Endothelial cell of umbilical vein (primary cell): ENCODE measurements around the gene LMF2. TPM values are rescaled to one million over a fixed set of nuclear protein-coding genes. Genes with fewer than 3 reads are reported as not detected.

Experiments used
- BruUV-seq: library from RNA; stranded (reverse); fragments of 400-500 nt; replicated peaks from 2 replicates; lab custom pipeline; 2021; lab: Mats Ljungman, UMichigan
- CTCF ChIA-PET: fragments of 300-600, 350-600 bp; sonication (Branson Sonifier 250); formaldehyde crosslinking; loops from one replicate; lab custom pipeline; 2021; ENCODE audit warnings: antibody characterized with exemption, inconsistent platforms; lab: Charles Lee
- POLR2A ChIA-PET: fragments of 300-600, 350-600 bp; sonication (Branson Sonifier 250); formaldehyde crosslinking; loops from one replicate; lab custom pipeline; 2021; ENCODE audit warnings: antibody characterized with exemption, inconsistent platforms; lab: Charles Lee
- DNase-seq: peaks from one replicate; pipeline ENCODE4 v3.0.0-alpha.2; 2011; ENCODE audit warnings: low read depth, low spot score
- FAIRE-seq: peaks from 2 replicates; lab custom pipeline; 2011; peaks lifted over from hg19 to GRCh38; lab: Jason Lieb, UNC
- H2AFZ ChIP-seq: 2 replicates; pipeline ENCODE4 v1.6.0; 2012; ENCODE audit warnings: low read depth, low read length, control low read depth, inconsistent platforms
- H3K27ac ChIP-seq: 2 replicates; pipeline ENCODE4 v1.5.1; 2011; ENCODE audit warnings: low read depth, mild to moderate bottlenecking, control low read depth, low read length, moderate library complexity; ENCODE audit not compliant: insufficient read depth
- H3K27me3 ChIP-seq, 2 experiments: 2 replicates each; pipeline versions ENCODE4 v1.6.0 to v1.6.1; 2011; ENCODE audit warnings: low read length in 2 of 2, mixed read lengths in 1 of 2; ENCODE audit not compliant: control insufficient read depth in 2 of 2, insufficient read depth in 2 of 2
- H3K36me3 ChIP-seq, 2 experiments: 2 replicates in 1 of 2; 3 replicates in 1 of 2; pipeline ENCODE4 v1.5.1; 2011; ENCODE audit warnings: low read length in 2 of 2, mild to moderate bottlenecking in 1 of 2, moderate library complexity in 1 of 2; ENCODE audit not compliant: control insufficient read depth in 2 of 2, insufficient read depth in 2 of 2; ENCODE audit errors: extremely low read depth in 1 of 2
- H3K4me1 ChIP-seq: 3 replicates; pipeline ENCODE4 v1.5.1; 2011; ENCODE audit warnings: mild to moderate bottlenecking, low read length; ENCODE audit not compliant: control insufficient read depth, insufficient read depth; ENCODE audit errors: extremely low read depth
- H3K4me2 ChIP-seq: 2 replicates; pipeline ENCODE4 v1.6.1; 2011; ENCODE audit warnings: low read length, control low read depth, mixed read lengths; ENCODE audit not compliant: insufficient read depth
- H3K4me3 ChIP-seq, 3 experiments: fragments of 200-600 bp in 1 of 3; sonication (generic), shearing (Covaris generic) in 1 of 3; replicated peaks in 1 of 3; 2 replicates each; pipeline ENCODE4 v1.5.1; 2011 to 2016; ENCODE audit warnings: control low read depth in 3 of 3, low read length in 3 of 3, mild to moderate bottlenecking in 2 of 3, inconsistent platforms in 1 of 3, low read depth in 1 of 3, moderate library complexity in 1 of 3; ENCODE audit not compliant: insufficient read depth in 1 of 3
- H3K79me2 ChIP-seq: 2 replicates; pipeline ENCODE4 v1.6.0; 2012; ENCODE audit warnings: low read length, inconsistent platforms; ENCODE audit not compliant: control insufficient read depth, insufficient read depth
- H3K9ac ChIP-seq: replicated peaks from 2 replicates; pipeline ENCODE3; 2011; ENCODE audit warnings: low read length, control low read depth; ENCODE audit not compliant: insufficient read depth; ENCODE audit errors: extremely low read depth
- H3K9me1 ChIP-seq: replicated peaks from 3 replicates; pipeline ENCODE4 v1.6.0; 2011; ENCODE audit warnings: mild to moderate bottlenecking, low read length; ENCODE audit not compliant: control insufficient read depth, insufficient read depth; ENCODE audit errors: extremely low read depth
- H3K9me3 ChIP-seq: replicated peaks from 2 replicates; pipeline ENCODE4 v1.5.1; 2012; ENCODE audit warnings: low read length, inconsistent platforms; ENCODE audit not compliant: control insufficient read depth, insufficient read depth
- H4K20me1 ChIP-seq: replicated peaks from 2 replicates; pipeline ENCODE3; 2011; ENCODE audit warnings: mild to moderate bottlenecking, low read length; ENCODE audit not compliant: control insufficient read depth, insufficient read depth; ENCODE audit errors: extremely low read depth
- MYC ChIP-seq: IDR thresholded peaks from one replicate; pipeline ENCODE4 v1.6.1; 2011; ENCODE audit warnings: mild to moderate bottlenecking, low read depth, low read length
- POLR2A ChIP-seq: IDR thresholded peaks from 2 replicates; pipeline ENCODE4 v1.6.1; 2012; ENCODE audit warnings: low read depth, mild to moderate bottlenecking, control low read depth, low read length
- dilution Hi-C: fragments of 300-500 bp; cut with MboI; formaldehyde crosslinking; loops from one replicate; pipeline ENCODE4 v1.15.0; 2019; ENCODE audit warnings: low sequenced_read_pairs; ENCODE audit not compliant: extremely low pct_ligation_motif_present
- intact Hi-C: fragments of 100-400 bp; cut with micrococcal nuclease; formaldehyde crosslinking; loops from one replicate; pipeline ENCODE4 v1.10.0; 2022
- polyA plus RNA-seq, 4 experiments: library from polyadenylated mRNA; depleted of rRNA in 3 of 4; stranded (reverse) in 3 of 4; unstranded in 1 of 4; fragments of >200 nt; gene quantifications; 2 replicates each; pipeline versions ENCODE4 v1.2.1 to v1.2.3, GENCODE V29; 2011 to 2012; ENCODE audit warnings: missing spikeins in 1 of 4
- total RNA-seq: library from RNA; stranded (reverse); gene quantifications from 2 replicates; pipeline ENCODE4 v1.2.3, GENCODE V29; 2021

Gene LMF2
- total and polyA plus RNA-seq, 2 donors (not counting 3 experiments of a cell fraction or from before 2014, with no cell fraction given), result 89.7 to 112 TPM

GRCh38 chr22:50479721-50480120, 27.8 kb downstream of the LMF2 start:
- Histone ChIP-seq H3K9me3 (no peaks in the 10 kb centered on the region), H3K4me3 (no peak overlapping the region), H3K27ac (no peak overlapping the region), H3K27me3 (peaks cover 10 to 22% of the 10 kb centered on the region in 2 experiments), H4K20me1 (no peaks in the 10 kb centered on the region), H2AFZ (no peak overlapping the region), H3K4me2 (no peak overlapping the region), H3K9ac (no peak overlapping the region), H3K9me1 (no peaks in the 10 kb centered on the region), H3K36me3 (no peaks in the 10 kb centered on the region), H3K4me1 (no peaks in the 10 kb centered on the region), H3K79me2 (no peaks in the 10 kb centered on the region)
- POLR2A ChIA-PET, result no interaction called here
- dilution Hi-C loops (no loop called here), intact Hi-C loops (no loop called here)
- DNase-seq (no peak), FAIRE-seq (no peak)
- CTCF ChIA-PET, result interaction anchor here (1.1 to 1.2 kb wide), 2 partner anchors 18 to 28 kb away, joined by 3 to 4 read pairs; partner anchors contain the start of gene LMF2
- no TSS peak for BruUV-seq
- no peak for TF ChIP-seq POLR2A

GRCh38 chr22:50477923-50478322, 29.6 kb downstream of the LMF2 start:
- dilution Hi-C loops (no loop called here), intact Hi-C loops (no loop called here)
- CTCF ChIA-PET, result interaction anchor here (1.0 kb wide), 1 partner anchor 30 kb away, joined by 3 read pairs; the partner anchor contains the start of gene LMF2
- H3K9me3 ChIP-seq, result no peaks in the 10 kb centered on the region
- no peaks in the 10 kb centered on the region for H3K9me1 ChIP-seq
- no TSS peak for BruUV-seq
- no peak overlapping the region for H3K9ac ChIP-seq
- no peak for DNase-seq
- H3K4me1 ChIP-seq, result peaks cover 9% of the 10 kb centered on the region
- H3K79me2 ChIP-seq, result peaks cover 13% of the 10 kb centered on the region
- H3K36me3 ChIP-seq, result no peaks in the 10 kb centered on the region
- H3K4me3 ChIP-seq, result no peak overlapping the region
- H3K27me3 ChIP-seq, result peaks cover 10 to 22% of the 10 kb centered on the region in 2 experiments
- H4K20me1 ChIP-seq, result no peaks in the 10 kb centered on the region
- POLR2A ChIA-PET, result no interaction called here
- H3K4me2 ChIP-seq, result no peak overlapping the region
- no peak overlapping the region for H2AFZ ChIP-seq
- no peak overlapping the region for H3K27ac ChIP-seq
- no peak for TF ChIP-seq MYC
- FAIRE-seq, result no peak
